ENCODE data around the gene APELA.
"Not testable (repeated sequence)": the region's sequence is repeated elsewhere in the genome, so short reads cannot be mapped to it uniquely, and the experiment has no call there.

The APELA gene

DNA sequence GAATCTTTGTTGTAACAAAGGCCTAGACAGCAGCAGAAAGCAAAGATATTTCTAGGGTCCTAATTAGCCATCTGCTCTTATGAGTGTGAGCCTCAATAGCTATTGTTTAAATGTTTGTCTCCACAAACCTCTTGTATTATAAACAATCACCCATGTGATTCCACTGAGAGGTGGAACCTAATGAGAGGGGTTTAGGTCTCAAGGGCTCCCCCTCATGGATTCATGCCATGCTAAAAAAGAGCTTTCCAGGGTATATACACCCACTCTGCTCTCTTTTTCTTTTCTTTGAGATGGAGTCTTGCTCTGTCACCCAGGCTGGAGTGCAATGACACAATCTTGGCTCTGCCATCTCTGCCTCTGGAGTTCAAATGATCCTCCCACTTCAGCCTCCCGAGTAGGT is 58.4 kb downstream of the APELA start:
- no peak for DNase-seq (ENCODE audit: low read depth in 2 of 2)
- no peak overlapping the region for H3K4me3 ChIP-seq (replicated peaks in 1 of 2; ENCODE audit: low read depth in 2 of 2, low read length in 2 of 2)
- TF ChIP-seq CTCF (IDR thresholded peaks at IDR 0.05; ENCODE audit: low read depth, low read length): no peak

DNA sequence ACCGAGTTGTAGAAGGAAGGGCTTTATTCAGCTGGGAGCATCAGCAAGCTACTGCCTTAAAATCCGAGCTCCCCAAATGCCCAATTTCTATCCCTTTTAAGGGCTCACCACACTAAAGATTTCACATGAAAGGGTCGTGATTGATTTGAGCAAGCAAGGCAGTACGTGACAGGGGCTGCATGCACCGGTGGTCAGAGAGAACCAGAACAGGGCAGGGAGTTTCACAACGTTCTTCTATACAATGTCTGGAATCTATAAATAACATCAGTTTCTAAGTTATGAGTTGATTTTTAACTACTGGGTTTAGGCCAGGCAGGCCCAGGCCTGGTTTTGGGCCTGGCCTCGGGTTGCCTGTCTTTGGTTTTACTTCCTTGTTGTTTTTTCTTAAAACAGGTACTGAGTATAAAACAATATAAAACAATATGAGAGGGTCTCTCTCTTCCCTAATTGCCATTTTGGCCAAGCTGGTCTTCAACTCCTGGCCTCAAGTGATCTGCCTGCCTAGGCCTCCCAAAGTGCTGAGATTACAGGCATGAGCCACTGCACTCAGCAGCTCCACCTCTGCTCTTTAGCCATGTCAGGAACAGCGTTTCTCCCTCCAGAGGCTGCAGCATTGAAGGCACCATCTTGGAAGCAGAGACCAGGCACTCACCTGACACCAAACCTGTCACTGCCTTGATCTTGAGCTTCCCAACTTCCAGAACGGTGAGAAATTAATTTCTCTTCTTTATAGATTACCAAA is 59.1 kb downstream of the APELA start:
- DNase-seq (ENCODE audit: low read depth in 2 of 2); H3K4me3 ChIP-seq (replicated peaks in 1 of 2; ENCODE audit: low read depth in 2 of 2, low read length in 2 of 2): not testable (repeated sequence)

- peak; percentile 24 to 50 for DNase-seq (ENCODE audit: low read depth in 2 of 2)
- peak; percentile 9 for TF ChIP-seq CTCF (IDR thresholded peaks at IDR 0.05; ENCODE audit: low read depth, low read length)
Measured at GRCh38 chr4:164937576-164938270, 60.7 kb downstream of the APELA start.

GRCh38 chr4:164943192-164943591 is 66.2 kb downstream of the APELA start:
- no peak for DNase-seq (ENCODE audit: low read depth in 2 of 2)
- no peak for TF ChIP-seq CTCF (IDR thresholded peaks at IDR 0.05; ENCODE audit: low read depth, low read length)
- no peak overlapping the region for H3K4me3 ChIP-seq (replicated peaks in 1 of 2; ENCODE audit: low read depth in 2 of 2, low read length in 2 of 2)

More at GRCh38 chr4:164937576-164938270, 60.7 kb downstream of the APELA start:
- no peak overlapping the region for H3K4me3 ChIP-seq (replicated peaks in 1 of 2; ENCODE audit: low read depth in 2 of 2, low read length in 2 of 2)

- DNase-seq (ENCODE audit: low read depth in 2 of 2): no peak
- H3K4me3 ChIP-seq (replicated peaks in 1 of 2; ENCODE audit: low read depth in 2 of 2, low read length in 2 of 2): no peak overlapping the region
- no peak for TF ChIP-seq CTCF (IDR thresholded peaks at IDR 0.05; ENCODE audit: low read depth, low read length)
Measured at GRCh38 chr4:164945146-164945545, 68.2 kb downstream of the APELA start.

DNA sequence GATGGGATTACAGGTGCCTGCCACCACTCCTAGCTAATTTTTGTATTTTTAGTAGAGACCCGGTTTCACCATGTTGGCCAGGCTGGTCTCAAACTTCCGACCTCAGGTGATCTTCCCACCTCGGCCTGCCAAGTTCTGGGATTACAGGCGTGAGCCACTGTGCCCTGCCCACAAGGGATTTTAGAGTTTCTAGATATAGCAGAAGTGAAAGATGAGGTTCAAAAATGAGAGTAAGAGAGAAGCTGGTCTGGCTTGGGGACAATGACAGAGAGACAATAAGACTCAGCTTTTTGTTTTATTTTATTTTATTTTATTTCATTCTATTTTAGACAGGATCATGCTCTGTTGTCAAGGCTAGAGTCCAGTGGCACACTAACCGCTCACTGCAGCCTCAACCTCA is 69.8 kb downstream of the APELA start:
- TF ChIP-seq CTCF (IDR thresholded peaks at IDR 0.05; ENCODE audit: low read depth, low read length): no peak
- no peak for DNase-seq (ENCODE audit: low read depth in 2 of 2)
- no peak overlapping the region for H3K4me3 ChIP-seq (replicated peaks in 1 of 2; ENCODE audit: low read depth in 2 of 2, low read length in 2 of 2)

Measured in cardiac fibroblast (primary cell).